Keratinocyte (primary cell): ENCODE results near the gene ZNF280D. TPM values are rescaled to one million over a fixed set of nuclear protein-coding genes. Genes with fewer than 3 reads are reported as not detected.

ENCODE experiments used
- DNase-seq: peaks from one replicate; pipeline ENCODE4 v3.0.0-alpha.2; 2011; ENCODE audit warnings: low read depth, missing footprints, low spot score
- FAIRE-seq: peaks from 2 replicates; lab custom pipeline; 2011; peaks lifted over from hg19 to GRCh38; lab: Jason Lieb, UNC
- H2AFZ ChIP-seq: 2 replicates; pipeline ENCODE4 v1.6.0; 2012; ENCODE audit warnings: low read length, control low read depth, inconsistent platforms; ENCODE audit not compliant: control insufficient read depth
- H3K27ac ChIP-seq: 2 replicates; pipeline ENCODE4 v1.5.1; 2011; ENCODE audit warnings: low read length; ENCODE audit not compliant: control insufficient read depth, insufficient read depth
- H3K27me3 ChIP-seq: 3 replicates; pipeline ENCODE4 v1.6.0; 2011; ENCODE audit warnings: low read length; ENCODE audit not compliant: control insufficient read depth, insufficient read depth; ENCODE audit errors: extremely low read depth
- H3K36me3 ChIP-seq, 2 experiments: 2 replicates in 1 of 2; 3 replicates in 1 of 2; pipeline ENCODE4 v1.5.1; 2011; ENCODE audit warnings: low read length in 2 of 2, mild to moderate bottlenecking in 1 of 2; ENCODE audit not compliant: control insufficient read depth in 2 of 2, insufficient read depth in 2 of 2; ENCODE audit errors: extremely low read depth in 1 of 2
- H3K4me1 ChIP-seq: 3 replicates; pipeline ENCODE4 v1.5.1; 2011; ENCODE audit warnings: low read length; ENCODE audit not compliant: control insufficient read depth, insufficient read depth; ENCODE audit errors: extremely low read depth
- H3K4me2 ChIP-seq: 3 replicates; pipeline ENCODE4 v1.6.0; 2011; ENCODE audit warnings: low read depth, low read length; ENCODE audit not compliant: control insufficient read depth, insufficient read depth; ENCODE audit errors: extremely low read depth
- H3K4me3 ChIP-seq, 3 experiments: fragments of 200-600 bp in 1 of 3; sonication (generic) in 1 of 3; 2 replicates in 2 of 3; 3 replicates in 1 of 3; pipeline ENCODE4 v1.5.1; 2011 to 2016; ENCODE audit warnings: low read length in 3 of 3, mild to moderate bottlenecking in 3 of 3, control low read depth in 2 of 3, inconsistent platforms in 1 of 3, low read depth in 1 of 3, mixed read lengths in 1 of 3, mixed run types in 1 of 3, moderate library complexity in 1 of 3; ENCODE audit not compliant: control insufficient read depth in 2 of 3, insufficient read depth in 2 of 3; ENCODE audit errors: extremely low read depth in 1 of 3
- H3K79me2 ChIP-seq: 2 replicates; pipeline ENCODE4 v1.6.0; 2012; ENCODE audit warnings: low read length; ENCODE audit not compliant: control insufficient read depth, insufficient read depth
- H3K9ac ChIP-seq: 3 replicates; pipeline ENCODE4 v1.6.0; 2011; ENCODE audit warnings: low read length; ENCODE audit not compliant: control insufficient read depth, insufficient read depth; ENCODE audit errors: extremely low read depth
- H3K9me1 ChIP-seq: 3 replicates; pipeline ENCODE4 v1.6.0; 2011; ENCODE audit warnings: low read length; ENCODE audit not compliant: control insufficient read depth, insufficient read depth; ENCODE audit errors: extremely low read depth
- H3K9me3 ChIP-seq: 2 replicates; pipeline ENCODE4 v1.5.1; 2012; ENCODE audit warnings: low read depth, low read length; ENCODE audit not compliant: control insufficient read depth
- H4K20me1 ChIP-seq: 3 replicates; pipeline ENCODE4 v1.6.0; 2011; ENCODE audit warnings: low read length; ENCODE audit not compliant: control insufficient read depth, insufficient read depth; ENCODE audit errors: extremely low read depth
- CTCF ChIP-seq, 3 experiments: IDR thresholded peaks in 1 of 3; conservative IDR thresholded peaks in 1 of 3; optimal IDR thresholded peaks in 1 of 3; 2 replicates in 2 of 3; 3 replicates in 1 of 3; pipeline versions ENCODE3 to v1.5.1; 2011; ENCODE audit warnings: low read length in 3 of 3, mild to moderate bottlenecking in 3 of 3, moderate library complexity in 2 of 3, control low read depth in 1 of 3, inconsistent platforms in 1 of 3; ENCODE audit not compliant: insufficient read depth in 2 of 3; ENCODE audit errors: extremely low read depth in 1 of 3
- EZH2 ChIP-seq: IDR thresholded peaks from one replicate; pipeline ENCODE4 v1.6.1; 2012; ENCODE audit warnings: inconsistent platforms, mild to moderate bottlenecking, low read length, moderate library complexity
- dilution Hi-C: fragments of 300-500 bp; cut with MboI; formaldehyde crosslinking; loops from one replicate; pipeline ENCODE4 v1.7.0; 2020; ENCODE audit warnings: low sequenced_read_pairs; ENCODE audit not compliant: extremely low pct_ligation_motif_present
- polyA plus RNA-seq, 5 experiments: library from polyadenylated mRNA; depleted of rRNA in 3 of 5; stranded (reverse) in 3 of 5; stranded (forward) in 1 of 5; unstranded in 1 of 5; fragments of >200 nt; gene quantifications; 1 replicate in 1 of 5; 2 replicates in 3 of 5; 3 replicates in 1 of 5; pipeline versions ENCODE4 v1.2.1 to v1.2.3, GENCODE V29; 2011 to 2012; ENCODE audit warnings: missing spikeins in 2 of 5, low read depth in 1 of 5, low replicate concordance in 1 of 5

ZNF280D gene
- polyA plus RNA-seq, 1 donor (not counting 4 experiments of a cell fraction or from before 2014, with no cell fraction given): 8.7 TPM

DNA sequence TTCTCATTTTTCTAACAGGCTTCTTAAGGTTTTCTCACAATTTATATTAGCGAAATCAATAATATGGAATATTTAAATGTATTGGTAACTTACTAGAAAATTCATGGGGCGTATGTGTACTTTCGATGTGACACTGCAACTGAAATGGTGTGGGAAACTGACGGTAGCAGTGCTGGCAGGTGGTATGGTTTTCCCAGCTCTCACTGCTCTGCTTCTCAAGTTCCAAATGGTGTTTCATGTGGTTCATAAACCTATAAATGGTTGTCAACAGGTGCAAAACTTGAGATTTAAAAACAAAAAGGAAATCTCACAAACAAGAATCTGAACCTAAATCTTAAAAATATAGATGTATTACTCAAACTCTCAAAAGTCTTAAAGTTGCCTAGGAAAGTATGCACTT, 54.7 kb downstream of the ZNF280D start:
- Histone ChIP-seq H2AFZ (no peak overlapping the region), H3K4me1 (no peaks in the 10 kb centered on the region), H4K20me1 (no peaks in the 10 kb centered on the region), H3K4me3 (no peak overlapping the region), H3K4me2 (no peak overlapping the region), H3K27ac (no peak overlapping the region), H3K9me3 (no peaks in the 10 kb centered on the region), H3K27me3 (no peaks in the 10 kb centered on the region), H3K9ac (no peak overlapping the region), H3K79me2 (no peaks in the 10 kb centered on the region), H3K36me3 (peaks cover 0 to 2% of the 10 kb centered on the region in 2 experiments), H3K9me1 (no peaks in the 10 kb centered on the region)
- DNase-seq: no peak
- dilution Hi-C loops: no loop called here
- no peak for FAIRE-seq
- TF ChIP-seq EZH2 (no peak), CTCF (optimal IDR thresholded peaks at IDR 0.05 in 1 of 3, IDR thresholded peaks at IDR 0.05 in 1 of 3, conservative IDR thresholded peaks at IDR 0.05 in 1 of 3; ENCODE audit: extremely low read depth in 1 of 3, insufficient read depth in 2 of 3, low read length in 3 of 3) (no peak)

- no peak overlapping the region for H3K4me3 ChIP-seq
- no peaks in the 10 kb centered on the region for H3K27me3 ChIP-seq
- no peaks in the 10 kb centered on the region for H3K9me1 ChIP-seq
- no peak for TF ChIP-seq CTCF (optimal IDR thresholded peaks at IDR 0.05 in 1 of 3, IDR thresholded peaks at IDR 0.05 in 1 of 3, conservative IDR thresholded peaks at IDR 0.05 in 1 of 3; ENCODE audit: extremely low read depth in 1 of 3, insufficient read depth in 2 of 3, low read length in 3 of 3)
- no peak for TF ChIP-seq EZH2
- H3K27ac ChIP-seq: no peak overlapping the region
- H3K36me3 ChIP-seq: peaks cover 0 to 2% of the 10 kb centered on the region in 2 experiments
- H4K20me1 ChIP-seq: no peaks in the 10 kb centered on the region
- no peak for DNase-seq
- dilution Hi-C loops: no loop called here
- no peak for FAIRE-seq
- H3K9me3 ChIP-seq: no peaks in the 10 kb centered on the region
- no peak overlapping the region for H3K4me2 ChIP-seq
- H3K9ac ChIP-seq: no peak overlapping the region
- H3K4me1 ChIP-seq: no peaks in the 10 kb centered on the region
- H3K79me2 ChIP-seq: no peaks in the 10 kb centered on the region
- no peak overlapping the region for H2AFZ ChIP-seq
Observed at GRCh38 chr15:56677271-56677670, 56.0 kb downstream of the ZNF280D start.
